Measurements from ENCODE around the gene SLF2. TPM values are rescaled to one million over a fixed set of nuclear protein-coding genes. Genes with fewer than 3 reads are reported as not detected.

SLF2 gene
- total RNA-seq, 1 experiment from 2014 or later = 23.1 TPM

DNA sequence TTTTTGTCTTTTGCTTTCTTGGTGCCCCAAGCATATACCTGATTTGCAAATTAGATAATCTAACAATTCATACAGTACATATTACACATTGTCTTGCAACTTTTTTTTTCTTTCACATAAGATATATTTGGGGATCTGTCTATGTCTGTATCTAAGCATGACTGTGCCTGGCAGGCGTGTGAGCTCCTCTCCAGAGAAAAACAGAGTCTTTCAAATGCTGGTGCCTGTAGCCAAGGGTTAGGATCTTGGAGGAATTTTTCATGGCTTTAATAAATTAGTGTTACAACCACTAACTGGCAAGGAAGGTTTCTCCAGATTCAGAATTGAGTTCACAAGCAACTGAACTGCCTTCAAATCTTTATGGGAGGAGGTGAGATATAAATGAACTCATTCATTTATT lies 14.8 kb upstream of the SLF2 start:
- no peaks in the 10 kb centered on the region for H3K4me1 ChIP-seq (ENCODE audit: insufficient read depth, low read length)
- H3K4ac ChIP-seq (ENCODE audit: low read depth, low read length) = no peak overlapping the region

More for the DNA sequence above, 14.8 kb upstream of the SLF2 start:
- H4K20me1 ChIP-seq (ENCODE audit: control insufficient read depth, insufficient read depth, insufficient read length) = no peaks in the 10 kb centered on the region
- H2BK20ac ChIP-seq (ENCODE audit: low read depth, low read length, poor library complexity, severe bottlenecking) = no peak overlapping the region
- H4K91ac ChIP-seq (ENCODE audit: insufficient read length, low read depth, low read length) = no peak overlapping the region
- H3K4me2 ChIP-seq (ENCODE audit: insufficient read depth, insufficient read length, low read length) = no peak overlapping the region
- H3K14ac ChIP-seq (ENCODE audit: insufficient read depth, low read length) = no peak overlapping the region
- Mint-ChIP-seq H3K9me3 (no peaks in the 10 kb centered on the region), H3K27me3 (ENCODE audit: low read depth) (peaks cover 17% of the 10 kb centered on the region), H3K4me3 (no peak overlapping the region), H3K36me3 (ENCODE audit: insufficient read depth in 1 of 3, low read depth in 3 of 3) (no peaks in the 10 kb centered on the region), H3K27ac (no peak overlapping the region), H3K4me1 (no peaks in the 10 kb centered on the region; a peak in 1 of 4 replicates)
- WGBS (ENCODE audit: extremely low coverage, insufficient read length, low lambda C conversion rate) = no CpG with 5 or more reads among the region's 1 CpG
- TF ChIP-seq, protein P1, sequence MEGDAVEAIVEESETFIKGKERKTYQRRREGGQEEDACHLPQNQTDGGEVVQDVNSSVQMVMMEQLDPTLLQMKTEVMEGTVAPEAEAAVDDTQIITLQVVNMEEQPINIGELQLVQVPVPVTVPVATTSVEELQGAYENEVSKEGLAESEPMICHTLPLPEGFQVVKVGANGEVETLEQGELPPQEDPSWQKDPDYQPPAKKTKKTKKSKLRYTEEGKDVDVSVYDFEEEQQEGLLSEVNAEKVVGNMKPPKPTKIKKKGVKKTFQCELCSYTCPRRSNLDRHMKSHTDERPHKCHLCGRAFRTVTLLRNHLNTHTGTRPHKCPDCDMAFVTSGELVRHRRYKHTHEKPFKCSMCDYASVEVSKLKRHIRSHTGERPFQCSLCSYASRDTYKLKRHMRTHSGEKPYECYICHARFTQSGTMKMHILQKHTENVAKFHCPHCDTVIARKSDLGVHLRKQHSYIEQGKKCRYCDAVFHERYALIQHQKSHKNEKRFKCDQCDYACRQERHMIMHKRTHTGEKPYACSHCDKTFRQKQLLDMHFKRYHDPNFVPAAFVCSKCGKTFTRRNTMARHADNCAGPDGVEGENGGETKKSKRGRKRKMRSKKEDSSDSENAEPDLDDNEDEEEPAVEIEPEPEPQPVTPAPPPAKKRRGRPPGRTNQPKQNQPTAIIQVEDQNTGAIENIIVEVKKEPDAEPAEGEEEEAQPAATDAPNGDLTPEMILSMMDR (conservative IDR thresholded peaks at IDR 0.05) = no peak
- H4K5ac ChIP-seq (ENCODE audit: insufficient read length, low read depth, low read length) = no peak overlapping the region
- H2AK5ac ChIP-seq (ENCODE audit: insufficient read length, low read length) = no peak overlapping the region
- H4K8ac ChIP-seq (replicated peaks; ENCODE audit: insufficient read length, low read depth, low read length) = no peak overlapping the region
- H3K79me2 ChIP-seq (ENCODE audit: insufficient read depth, low read length) = no peaks in the 10 kb centered on the region
- H3K56ac ChIP-seq (ENCODE audit: insufficient read length, low read depth, low read length) = no peak overlapping the region
- no peak for DNase-seq
- no peak overlapping the region for H2BK15ac ChIP-seq (ENCODE audit: low read depth, low read length)
- H3T11ph ChIP-seq (ENCODE audit: low read length) = no peak overlapping the region
- no peak overlapping the region for H3K23ac ChIP-seq (ENCODE audit: insufficient read length, low read depth, low read length)
- no peaks in the 10 kb centered on the region for H3K9me3 ChIP-seq (ENCODE audit: control insufficient read depth, low read depth, low read length)
- no peak overlapping the region for H2BK120ac ChIP-seq (ENCODE audit: low read depth, low read length, poor library complexity, severe bottlenecking)
- H2BK12ac ChIP-seq (ENCODE audit: insufficient read length, low read depth, low read length) = no peak overlapping the region
- no peak overlapping the region for H2BK5ac ChIP-seq (ENCODE audit: insufficient read length, low read length)
- H3K27ac ChIP-seq (ENCODE audit: insufficient read length, low read depth, low read length) = no peak overlapping the region
- H3K23me2 ChIP-seq (ENCODE audit: insufficient read length, low read depth, low read length, poor library complexity, severe bottlenecking) = no peaks in the 10 kb centered on the region
- H3K79me1 ChIP-seq (ENCODE audit: insufficient read depth, low read depth, low read length, poor library complexity, severe bottlenecking) = no peaks in the 10 kb centered on the region
- H3K27me3 ChIP-seq (ENCODE audit: insufficient read depth, low read length) = no peaks in the 10 kb centered on the region
- no peak overlapping the region for H2AFZ ChIP-seq (ENCODE audit: low read length)
- no peak overlapping the region for H3K9ac ChIP-seq (ENCODE audit: extremely low read depth, insufficient read length, low read length)
- no peak overlapping the region for H3K18ac ChIP-seq (ENCODE audit: insufficient read length, low read depth, low read length)

Measured in H9 (cell line).